ENCODE data around the gene UXT. TPM values are rescaled to one million over a fixed set of nuclear protein-coding genes. Genes with fewer than 3 reads are reported as not detected.

The UXT gene
- polyA plus RNA-seq, 3 donors, result 134 to 213 (median 174) TPM

DNA sequence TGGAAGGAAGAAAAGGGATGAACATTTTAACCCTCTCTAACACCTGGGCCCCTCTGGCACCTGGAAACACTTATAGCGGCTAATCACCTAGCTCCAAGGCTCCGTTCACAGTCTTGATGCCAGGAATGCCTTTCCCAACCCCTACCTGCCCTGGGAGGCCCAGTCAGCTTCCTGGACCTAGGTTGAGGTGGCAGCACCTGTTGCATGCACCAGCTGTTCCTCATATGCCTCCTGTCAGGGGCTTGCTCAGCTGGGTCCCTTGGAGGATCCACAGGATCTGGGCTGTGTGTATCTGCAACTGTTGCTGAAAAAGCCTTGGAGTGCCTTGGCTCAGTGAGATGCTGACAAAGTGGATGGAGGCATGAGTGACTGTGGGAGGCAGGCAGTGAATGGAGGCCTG lies 33.6 kb downstream of the UXT start:
- H3K4me2 ChIP-seq (replicated peaks; ENCODE audit: extremely low read depth, low read length, poor library complexity, severe bottlenecking), result peak overlapping the region; percentile 75
- H3K9me3 ChIP-seq (replicated peaks in 1 of 2; ENCODE audit: control insufficient read depth in 1 of 2, insufficient read depth in 1 of 2, low read length in 2 of 2), result no peaks in the 10 kb centered on the region
- peaks cover 31% of the 10 kb centered on the region for H3K79me2 ChIP-seq (ENCODE audit: insufficient read depth, low read length)
- peaks cover 38 to 39% of the 10 kb centered on the region in 2 donors for H3K36me3 ChIP-seq (replicated peaks in 1 of 2; ENCODE audit: control insufficient read depth in 1 of 2, insufficient read depth in 2 of 2, low read length in 2 of 2)
- no peak overlapping the region for H2AFZ ChIP-seq (ENCODE audit: insufficient read depth, low read depth, low read length, poor library complexity, severe bottlenecking)
- Mint-ChIP-seq H3K27ac (peak overlapping the region in 2 of 7 donors; percentile 15 to 34), H3K9me3 (peaks cover 0 to 9% (median 0%) of the 10 kb centered on the region in 7 donors), H3K4me3 (peak overlapping the region in 1 of 2 donors; percentile 48), H3K36me3 (peaks cover 39 to 46% of the 10 kb centered on the region in 2 donors), H3K4me1 (peaks cover 63% of the 10 kb centered on the region), H3K27me3 (ENCODE audit: low read depth in 3 of 3) (peaks cover 3 to 8% (median 6%) of the 10 kb centered on the region in 3 donors)
- peak overlapping the region in 1 of 3 experiments; percentile 20 for H3K4me3 ChIP-seq (replicated peaks in 1 of 3; ENCODE audit: low read depth in 2 of 3, low read length in 3 of 3)
- no peak overlapping the region for H3K9ac ChIP-seq (ENCODE audit: insufficient read depth, low read length, poor library complexity, severe bottlenecking)
- peaks cover 59 to 63% of the 10 kb centered on the region in 2 donors for H3K4me1 ChIP-seq (ENCODE audit: control insufficient read depth in 1 of 2, insufficient read depth in 2 of 2, low read length in 2 of 2)
- no peak for TF ChIP-seq CTCF (IDR thresholded peaks at IDR 0.05)
- intact Hi-C loops (cut with micrococcal nuclease), result loop anchor here in 1 of 2 donors (5.0 kb wide), 1 partner anchor 38 kb away; no protein-coding TSS in a partner anchor
- DNase-seq, result no peak
- 100% methylated on average over 1 of the region's 2 CpGs for WGBS (ENCODE audit: insufficient coverage)
- H4K20me1 ChIP-seq (ENCODE audit: insufficient read depth, low read length), result peaks cover 62% of the 10 kb centered on the region
- no peak overlapping the region for H3K27ac ChIP-seq (ENCODE audit: low read depth in 1 of 2, low read length in 2 of 2)
- no peaks in the 10 kb centered on the region for H3K27me3 ChIP-seq (ENCODE audit: control insufficient read depth in 2 of 2, insufficient read depth in 2 of 2, low read length in 2 of 2)

GRCh38 chrX:47623540-47624027 lies 35.4 kb downstream of the UXT start:
- Mint-ChIP-seq H3K4me3 (peak overlapping the region; percentile 66 to 82), H3K27ac (peak overlapping the region in 3 of 7 donors; percentile 43 to 81 (median 77)), H3K36me3 (peaks cover 39 to 40% of the 10 kb centered on the region in 2 donors), H3K9me3 (peaks cover 0 to 10% (median 2%) of the 10 kb centered on the region in 7 donors), H3K4me1 (peaks cover 54% of the 10 kb centered on the region), H3K27me3 (ENCODE audit: low read depth in 3 of 3) (peaks cover 8 to 10% (median 10%) of the 10 kb centered on the region in 3 donors)
- intact Hi-C loops (cut with micrococcal nuclease), result no loop called here
- Histone ChIP-seq H3K9me3 (replicated peaks in 1 of 2; ENCODE audit: control insufficient read depth in 1 of 2, insufficient read depth in 1 of 2, low read length in 2 of 2) (no peaks in the 10 kb centered on the region), H3K4me3 (replicated peaks in 1 of 3; ENCODE audit: low read depth in 2 of 3, low read length in 3 of 3) (peak overlapping the region in 1 of 3 experiments; percentile 35), H3K27ac (ENCODE audit: low read depth in 1 of 2, low read length in 2 of 2) (no peak overlapping the region), H3K4me2 (replicated peaks; ENCODE audit: extremely low read depth, low read length, poor library complexity, severe bottlenecking) (peak overlapping the region; percentile 52), H3K36me3 (replicated peaks in 1 of 2; ENCODE audit: control insufficient read depth in 1 of 2, insufficient read depth in 2 of 2, low read length in 2 of 2) (peaks cover 38 to 39% of the 10 kb centered on the region in 2 donors), H3K27me3 (ENCODE audit: control insufficient read depth in 2 of 2, insufficient read depth in 2 of 2, low read length in 2 of 2) (no peaks in the 10 kb centered on the region), H4K20me1 (ENCODE audit: insufficient read depth, low read length) (peaks cover 62% of the 10 kb centered on the region), H3K4me1 (ENCODE audit: control insufficient read depth in 1 of 2, insufficient read depth in 2 of 2, low read length in 2 of 2) (peaks cover 52 to 60% of the 10 kb centered on the region in 2 donors), H3K9ac (ENCODE audit: insufficient read depth, low read length, poor library complexity, severe bottlenecking) (no peak overlapping the region), H2AFZ (ENCODE audit: insufficient read depth, low read depth, low read length, poor library complexity, severe bottlenecking) (no peak overlapping the region), H3K79me2 (ENCODE audit: insufficient read depth, low read length) (peaks cover 24% of the 10 kb centered on the region)
- DNase-seq, result peak in 2 of 3 donors; percentile 49 to 53
- no peak for TF ChIP-seq CTCF (IDR thresholded peaks at IDR 0.05)
- WGBS (ENCODE audit: insufficient coverage), result 0% methylated on average over 14 of the region's 35 CpGs

Measured in CD14-positive monocyte (primary cell).